Measurements from ENCODE around the gene ODAD4. TPM values are rescaled to one million over a fixed set of nuclear protein-coding genes. Genes with fewer than 3 reads are reported as not detected.
A peak's percentile ranks its signal among the peaks of the same experiment; 100 is the strongest.

Gene ODAD4
- total and polyA plus RNA-seq, 8 donors: 0.20 to 4.1 (median 0.72) TPM

DNA sequence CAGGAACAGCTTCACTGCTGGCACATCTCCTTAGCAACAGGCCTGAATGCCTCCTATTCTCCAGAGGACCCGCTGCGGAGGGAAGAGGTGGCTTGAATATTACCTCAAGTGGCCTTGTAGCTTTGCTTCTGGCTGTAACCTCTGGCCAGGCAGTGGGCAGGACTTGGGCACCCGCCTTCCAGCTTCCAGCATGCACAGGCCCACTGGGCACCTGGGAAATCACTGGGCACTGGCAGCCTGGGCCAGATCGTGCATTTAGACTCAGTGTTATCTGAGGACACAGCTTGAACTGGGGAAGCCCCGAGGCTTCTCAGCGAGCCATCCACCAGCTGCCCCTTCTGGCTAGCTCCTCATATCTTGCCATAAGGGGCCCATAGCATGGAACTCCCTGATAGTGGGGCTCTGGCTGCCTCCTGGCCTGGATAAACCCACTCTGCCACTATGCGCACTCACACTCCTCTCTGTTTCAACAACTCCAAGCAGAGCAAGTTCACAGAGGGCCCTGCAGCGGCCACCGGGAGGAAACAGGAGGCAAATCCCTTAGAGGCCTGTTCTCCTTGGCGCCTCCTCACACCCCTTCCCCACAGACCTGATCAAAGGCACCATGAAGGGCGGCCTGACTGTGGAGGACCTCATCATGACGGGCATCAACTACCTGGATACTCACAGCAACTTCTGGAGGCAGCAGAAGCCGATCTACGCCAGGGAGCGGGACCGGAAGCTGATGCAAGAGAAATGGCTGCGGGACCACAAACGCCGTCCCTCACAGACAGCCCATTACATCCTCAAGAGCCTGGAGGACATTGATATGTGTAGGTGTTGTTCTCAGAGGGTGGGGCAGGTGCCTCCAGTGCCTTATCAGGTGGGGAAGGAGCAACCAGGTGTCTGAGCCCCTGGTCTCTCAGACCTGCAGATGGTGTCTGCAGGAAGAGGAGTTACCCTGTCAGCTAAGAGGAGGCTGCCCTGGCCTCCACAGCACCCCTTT lies 7.8 kb downstream of the ODAD4 start:
- Histone ChIP-seq H3K36me3 (no peaks in the 10 kb centered on the region), H3K4me3 (no peak overlapping the region), H3K4me1 (peaks cover 8 to 15% (median 13%) of the 10 kb centered on the region in 3 donors), H3K27me3 (no peaks in the 10 kb centered on the region), H3K9me3 (no peaks in the 10 kb centered on the region), H3K27ac (peak overlapping the region in 2 of 4 donors; percentile 2 to 50)
- WGBS, 2 donors: 60 to 70% methylated on average over 19 of the region's 19 CpGs
- intact Hi-C loops (cut with DNase I): no loop called here
- DNase-seq (peak; percentile 63 to 86 (median 74)), ATAC-seq (peak; percentile 86 to 97 (median 90)), FAIRE-seq (no peak)
- TF ChIP-seq, protein P1, sequence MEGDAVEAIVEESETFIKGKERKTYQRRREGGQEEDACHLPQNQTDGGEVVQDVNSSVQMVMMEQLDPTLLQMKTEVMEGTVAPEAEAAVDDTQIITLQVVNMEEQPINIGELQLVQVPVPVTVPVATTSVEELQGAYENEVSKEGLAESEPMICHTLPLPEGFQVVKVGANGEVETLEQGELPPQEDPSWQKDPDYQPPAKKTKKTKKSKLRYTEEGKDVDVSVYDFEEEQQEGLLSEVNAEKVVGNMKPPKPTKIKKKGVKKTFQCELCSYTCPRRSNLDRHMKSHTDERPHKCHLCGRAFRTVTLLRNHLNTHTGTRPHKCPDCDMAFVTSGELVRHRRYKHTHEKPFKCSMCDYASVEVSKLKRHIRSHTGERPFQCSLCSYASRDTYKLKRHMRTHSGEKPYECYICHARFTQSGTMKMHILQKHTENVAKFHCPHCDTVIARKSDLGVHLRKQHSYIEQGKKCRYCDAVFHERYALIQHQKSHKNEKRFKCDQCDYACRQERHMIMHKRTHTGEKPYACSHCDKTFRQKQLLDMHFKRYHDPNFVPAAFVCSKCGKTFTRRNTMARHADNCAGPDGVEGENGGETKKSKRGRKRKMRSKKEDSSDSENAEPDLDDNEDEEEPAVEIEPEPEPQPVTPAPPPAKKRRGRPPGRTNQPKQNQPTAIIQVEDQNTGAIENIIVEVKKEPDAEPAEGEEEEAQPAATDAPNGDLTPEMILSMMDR (IDR thresholded peaks at IDR 0.05): no peak

GRCh38 chr17:41939044-41939692 lies 8.8 kb downstream of the ODAD4 start:
- intact Hi-C loops (cut with DNase I): no loop called here
- no peak for FAIRE-seq
- 84 to 92% methylated on average over 4 of the region's 4 CpGs for WGBS, 2 donors
- Histone ChIP-seq H3K4me1 (peaks cover 8 to 15% (median 13%) of the 10 kb centered on the region in 3 donors), H3K9me3 (no peaks in the 10 kb centered on the region), H3K27ac (no peak overlapping the region), H3K27me3 (no peaks in the 10 kb centered on the region), H3K36me3 (no peaks in the 10 kb centered on the region), H3K4me3 (no peak overlapping the region)
- ATAC-seq: no peak
- TF ChIP-seq, protein P1 (IDR thresholded peaks at IDR 0.05): no peak
- no peak for DNase-seq

- Histone ChIP-seq H3K27me3 (no peaks in the 10 kb centered on the region), H3K27ac (no peak overlapping the region), H3K4me3 (no peak overlapping the region), H3K4me1 (peaks cover 8 to 16% (median 15%) of the 10 kb centered on the region in 3 donors), H3K9me3 (no peaks in the 10 kb centered on the region), H3K36me3 (no peaks in the 10 kb centered on the region)
- ATAC-seq (no peak), DNase-seq (no peak), FAIRE-seq (no peak)
- intact Hi-C loops (cut with DNase I): no loop called here
- 85 to 95% methylated on average over 6 of the region's 6 CpGs for WGBS, 2 donors
- TF ChIP-seq, protein P1 (IDR thresholded peaks at IDR 0.05): no peak
Measured at GRCh38 chr17:41939693-41940090, 9.3 kb downstream of the ODAD4 start.

GRCh38 chr17:41941168-41941567 lies 10.8 kb downstream of the ODAD4 start:
- TF ChIP-seq, protein P1 (IDR thresholded peaks at IDR 0.05): no peak
- Histone ChIP-seq H3K4me1 (peaks cover 8 to 18% (median 15%) of the 10 kb centered on the region in 3 donors), H3K27me3 (no peaks in the 10 kb centered on the region), H3K9me3 (no peaks in the 10 kb centered on the region), H3K4me3 (no peak overlapping the region), H3K36me3 (no peaks in the 10 kb centered on the region), H3K27ac (no peak overlapping the region)
- FAIRE-seq: no peak
- no peak for ATAC-seq
- WGBS, 2 donors: 92 to 95% methylated on average over 5 of the region's 5 CpGs
- DNase-seq: no peak
- intact Hi-C loops (cut with DNase I): no loop called here
